ENCODE measurements around the gene FOXO6.

FOXO6 gene

DNA sequence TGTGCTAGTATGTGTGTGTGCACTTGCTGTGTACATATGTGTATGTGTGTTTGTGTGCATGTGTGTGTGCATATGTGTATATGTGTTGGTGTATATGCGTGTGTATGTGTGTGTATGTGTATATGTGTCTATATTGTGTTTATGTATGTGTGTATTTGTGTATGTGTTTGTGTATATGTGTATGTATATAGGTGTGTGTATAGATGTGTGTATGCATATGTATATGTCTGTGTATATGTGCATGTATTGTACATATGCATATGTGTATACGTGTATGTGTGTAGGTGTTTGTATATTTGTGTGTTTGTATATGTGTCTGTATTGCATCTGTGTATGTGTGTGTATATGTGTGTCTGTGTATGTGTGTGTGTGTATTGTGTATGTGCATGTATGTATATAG is 64.1 kb downstream of the FOXO6 start:
- no peak for DNase-seq (ENCODE audit: low spot score)

DNA sequence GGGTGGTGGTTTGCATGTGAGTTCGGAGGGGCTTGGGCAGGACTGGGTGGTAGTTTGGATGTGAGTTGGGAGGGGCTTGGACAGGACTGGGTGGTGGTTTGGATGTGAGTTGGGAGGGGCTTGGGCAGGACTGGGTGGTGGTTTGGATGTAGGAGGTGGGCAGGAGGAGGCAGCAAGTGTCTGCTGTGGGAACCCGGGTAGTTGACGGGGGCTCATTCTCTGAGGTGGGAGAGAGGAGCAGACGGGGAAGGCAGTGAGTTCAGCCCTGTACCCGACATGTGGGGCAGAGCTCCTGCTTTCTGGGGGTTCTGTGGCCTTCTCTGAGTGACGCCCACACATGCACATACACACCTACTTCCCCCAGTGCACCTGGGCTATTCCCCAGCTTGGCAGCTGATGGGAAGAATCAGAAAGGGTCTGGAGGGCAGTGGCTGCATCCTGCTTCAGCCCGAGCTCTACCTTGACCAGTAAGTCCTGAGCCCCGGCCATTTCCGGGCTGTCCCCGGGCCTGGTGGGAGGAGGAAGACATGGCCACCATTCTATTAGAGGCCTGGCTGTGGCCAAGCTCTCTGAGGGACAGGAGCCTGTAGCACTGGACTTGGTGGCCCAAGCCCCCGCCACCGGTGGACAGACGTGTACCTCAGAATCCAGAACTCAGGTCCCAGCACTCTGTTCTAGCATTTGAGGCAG is 65.1 kb downstream of the FOXO6 start:
- no peak for DNase-seq (ENCODE audit: low spot score)

DNA sequence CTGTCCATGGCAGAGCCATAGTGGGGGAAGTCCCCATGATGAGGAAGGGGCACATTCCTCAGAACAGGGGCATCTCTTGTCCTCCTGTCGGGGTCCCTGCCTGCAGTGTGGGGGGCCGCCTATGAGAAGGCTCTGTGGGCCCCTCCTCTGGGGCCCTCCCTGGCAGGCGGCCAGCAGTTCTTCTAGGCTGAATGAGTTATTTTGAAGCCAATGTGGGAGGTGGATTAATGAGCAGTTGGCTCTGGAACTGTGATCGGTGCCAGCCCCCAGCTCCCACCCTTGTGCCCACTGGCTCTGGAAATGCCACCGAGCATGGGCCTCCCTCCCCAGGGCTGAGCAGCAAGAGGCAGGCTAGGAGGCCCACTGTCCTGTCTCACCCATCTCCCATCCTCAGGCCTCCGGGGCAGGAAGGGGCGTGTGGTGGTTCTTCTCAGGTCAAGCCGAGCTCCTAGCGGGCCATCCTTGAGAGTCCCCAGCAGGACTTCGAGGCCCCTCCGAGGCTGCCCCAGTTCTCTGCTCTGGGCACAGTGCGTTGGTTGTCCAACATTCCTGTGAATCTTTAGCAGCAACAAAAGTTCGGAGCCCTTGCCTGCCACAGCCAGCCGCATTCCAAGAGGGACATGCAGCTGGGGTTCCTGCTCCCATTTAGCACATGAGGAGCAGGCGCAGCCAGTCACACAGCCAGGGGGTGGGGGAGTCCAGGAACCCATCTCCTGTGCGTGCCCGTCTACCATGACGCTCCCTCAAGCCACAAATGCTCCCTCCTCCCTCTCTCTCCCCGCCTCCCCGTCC is 66.1 kb downstream of the FOXO6 start:
- DNase-seq (ENCODE audit: low spot score): no peak

- no peak for DNase-seq (ENCODE audit: low spot score)
Measured at GRCh38 chr1:41427916-41428737, 66.9 kb downstream of the FOXO6 start.

GRCh38 chr1:41428738-41429640 is 67.8 kb downstream of the FOXO6 start:
- no peak for DNase-seq (ENCODE audit: low spot score)

DNA sequence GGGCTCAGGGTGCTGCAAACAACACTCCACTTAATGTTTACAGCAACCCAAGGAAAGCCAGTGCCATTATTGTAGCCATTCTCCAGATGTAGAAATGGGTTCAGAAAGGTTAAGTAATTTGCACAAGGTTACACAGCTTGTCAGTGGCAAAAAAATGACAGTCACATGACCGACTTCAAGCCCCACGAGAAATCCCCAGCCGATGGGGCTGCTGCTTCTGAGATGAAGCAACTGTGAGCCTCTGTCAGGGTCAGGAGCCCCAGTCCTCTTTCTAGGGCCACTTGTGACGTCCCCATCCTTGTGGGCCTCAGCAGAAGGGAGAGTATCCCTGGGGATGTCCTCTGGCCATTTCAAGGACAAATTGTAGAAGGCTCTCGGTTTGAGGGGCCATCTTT is 68.4 kb downstream of the FOXO6 start:
- DNase-seq (ENCODE audit: low spot score): no peak

- no peak for DNase-seq (ENCODE audit: low spot score)
Measured at GRCh38 chr1:41430069-41430468, 68.8 kb downstream of the FOXO6 start.

DNA sequence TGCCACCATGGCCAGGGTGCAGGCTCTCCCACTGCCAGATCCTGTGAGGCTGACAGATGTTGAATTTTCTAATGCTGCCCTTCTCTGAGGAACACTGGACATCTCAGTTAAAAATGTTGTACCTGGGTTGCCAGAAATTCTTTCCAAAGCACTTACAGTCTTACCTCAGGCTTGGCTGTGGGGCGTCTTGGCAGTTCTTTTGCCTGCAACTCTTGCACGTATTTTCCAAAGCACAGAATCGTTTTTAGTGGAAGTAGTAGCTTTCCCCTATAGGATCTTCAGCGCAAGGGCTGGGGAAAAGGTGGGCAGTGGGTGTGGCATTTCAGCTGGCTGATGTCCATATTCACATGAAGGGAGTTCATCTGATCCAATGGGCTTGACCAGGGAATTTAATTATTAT is 69.3 kb downstream of the FOXO6 start:
- no peak for DNase-seq (ENCODE audit: low spot score)

GRCh38 chr1:41431490-41432350 is 70.5 kb downstream of the FOXO6 start:
- DNase-seq (ENCODE audit: low spot score): no peak
